IPS-NIHi11 (cell line): Measurements from ENCODE around the gene TMTC3.

Experiments
- DNase-seq: peaks from one replicate; pipeline ENCODE4 v3.0.0; 2012; ENCODE audit warnings: mixed read lengths, low spot score

The TMTC3 gene

DNA sequence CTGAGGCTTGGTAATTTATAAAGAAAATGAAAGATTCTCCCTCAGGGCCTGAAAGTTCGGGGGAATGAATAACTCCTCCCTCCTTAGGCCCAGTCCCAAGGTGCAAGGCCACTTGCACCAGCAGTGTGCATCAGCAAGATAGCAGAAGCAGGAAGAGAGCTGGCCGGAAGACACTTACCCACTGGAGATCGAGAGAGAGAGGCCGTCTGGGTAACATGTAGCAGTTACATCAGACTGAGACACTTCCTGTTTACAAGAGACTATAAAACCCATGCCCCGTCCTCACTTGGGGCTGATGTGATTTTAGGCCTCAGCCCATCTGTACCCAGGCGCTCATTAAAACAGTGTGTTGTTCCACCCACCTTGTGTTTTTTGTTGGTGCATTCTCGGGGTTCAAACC, 85.2 kb downstream of the TMTC3 start:
- DNase-seq: no peak

DNA sequence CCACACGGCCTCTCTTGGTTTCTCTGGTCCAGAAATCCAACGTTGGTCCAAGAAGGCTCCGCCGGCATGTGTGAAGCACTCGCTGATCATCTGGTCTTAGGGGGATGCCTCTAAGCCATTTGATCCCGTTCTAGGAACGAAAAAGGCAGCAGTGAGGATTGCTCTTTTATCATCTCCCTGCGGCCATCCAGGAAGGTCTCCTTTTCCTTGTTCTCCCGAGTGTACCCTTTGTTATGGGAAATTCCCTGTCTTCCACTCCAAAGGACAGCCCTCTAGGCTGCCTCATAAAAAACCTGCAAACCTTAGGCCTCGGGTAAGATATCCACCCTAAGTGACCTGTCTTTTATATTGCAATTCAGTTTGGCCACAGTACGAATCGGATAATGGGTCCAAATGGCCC, 85.8 kb downstream of the TMTC3 start:
- no peak for DNase-seq

DNA sequence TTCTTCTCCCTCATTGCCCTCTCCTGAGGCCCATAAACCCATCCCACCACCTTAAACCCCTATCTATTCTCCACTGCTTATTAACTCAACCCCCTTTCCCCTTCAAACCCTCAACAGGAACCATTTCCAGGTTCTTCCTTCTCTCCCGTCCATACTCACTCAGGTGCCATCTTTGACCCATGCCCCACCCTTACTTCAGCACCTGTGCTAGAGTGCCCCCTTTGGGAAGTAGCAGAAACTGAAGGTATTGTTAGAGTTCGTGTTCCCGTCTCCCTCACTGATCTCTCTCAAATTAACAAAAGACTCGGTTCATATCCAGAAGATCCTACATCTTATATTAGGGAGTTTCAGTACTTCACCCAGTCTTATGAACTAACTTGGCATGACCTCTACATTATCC, 86.6 kb downstream of the TMTC3 start:
- no peak for DNase-seq

DNA sequence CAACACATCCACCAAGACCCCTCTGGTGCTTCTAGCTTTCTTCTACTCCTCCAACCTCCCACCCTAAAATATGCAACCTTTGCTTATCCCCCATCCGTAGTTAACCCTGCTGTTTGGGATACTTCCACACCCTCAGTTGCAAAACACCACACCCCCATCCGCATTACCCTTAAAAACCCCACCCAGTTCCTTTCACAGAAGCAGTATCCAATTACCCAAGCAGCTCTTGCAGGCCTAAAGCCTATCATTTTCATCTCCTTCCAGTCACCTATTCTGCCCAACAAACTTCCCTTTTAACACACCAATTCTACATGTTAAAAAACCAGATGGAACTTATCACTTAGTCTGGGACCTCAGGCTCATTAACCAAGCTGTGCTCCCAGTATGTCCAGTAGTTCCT, 88.2 kb downstream of the TMTC3 start:
- DNase-seq: no peak

DNA sequence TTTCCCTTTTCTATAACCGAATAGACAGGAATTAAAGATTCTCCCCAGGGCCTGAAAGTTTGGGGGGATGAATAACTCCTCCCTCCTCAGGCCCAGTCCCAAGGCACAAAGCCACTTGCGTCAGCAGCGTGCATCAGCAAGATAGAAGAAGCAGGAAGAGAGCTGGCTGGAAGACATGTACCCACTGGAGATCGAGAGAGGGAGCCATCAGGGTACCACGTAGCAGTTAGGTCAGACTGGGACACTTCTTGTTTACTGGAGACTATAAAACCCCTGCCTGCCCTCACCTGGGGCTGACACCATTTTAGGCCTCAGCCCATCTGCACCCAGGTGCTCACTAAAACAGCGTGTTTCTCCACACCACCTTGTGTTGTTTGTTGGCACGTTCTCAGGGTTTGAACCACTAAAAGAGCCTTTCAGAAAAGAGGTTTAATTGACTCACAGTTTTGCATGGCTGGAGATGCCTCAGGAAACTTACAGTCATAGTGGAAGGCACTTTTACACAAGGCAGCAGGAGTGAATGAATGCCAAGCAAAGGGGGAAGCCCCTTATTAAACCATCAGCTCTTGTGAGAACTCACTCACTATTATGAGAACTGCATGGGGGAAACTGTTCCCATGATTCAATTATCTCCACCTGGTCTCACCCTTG, 93.2 kb downstream of the TMTC3 start:
- no peak for DNase-seq

DNA sequence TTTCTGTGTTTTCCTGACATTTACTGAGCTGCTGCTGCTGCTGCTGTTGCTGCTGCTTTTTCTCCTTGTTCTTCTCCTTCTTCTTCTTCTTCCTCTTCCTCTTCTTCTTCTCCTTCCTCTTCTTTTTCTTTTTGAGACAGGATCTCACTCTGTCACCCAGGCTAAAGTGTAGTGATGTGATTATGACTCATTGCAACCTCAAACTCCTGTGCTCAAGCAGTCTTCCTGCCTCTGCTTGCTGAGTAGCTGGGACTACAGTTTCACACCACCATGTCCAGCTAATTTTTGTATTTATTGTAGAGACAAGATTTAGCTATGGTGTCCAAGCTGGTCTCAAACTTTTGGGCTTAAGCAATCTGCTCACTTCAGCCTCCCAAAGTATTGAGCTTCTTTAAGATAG, 95.8 kb downstream of the TMTC3 start:
- no peak for DNase-seq

DNA sequence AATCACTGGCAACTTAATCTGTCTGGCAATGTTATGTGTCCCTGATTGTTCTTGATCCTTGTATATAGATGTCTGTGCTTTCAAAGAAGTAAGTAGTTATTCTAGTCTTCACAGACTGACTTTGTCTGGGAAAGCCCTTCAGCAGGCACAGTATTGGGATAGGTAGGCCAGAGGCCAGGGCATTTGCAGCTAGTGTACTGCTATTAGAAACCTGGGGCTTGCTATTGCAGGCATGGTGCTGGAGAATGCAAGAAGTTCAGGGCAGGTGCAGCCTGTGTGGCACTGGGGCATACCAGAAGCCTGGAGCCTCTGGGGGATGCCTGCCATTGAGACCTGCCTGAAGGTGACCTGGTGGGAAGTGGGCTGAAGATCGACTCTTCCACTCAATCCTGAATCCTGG, 96.3 kb downstream of the TMTC3 start:
- DNase-seq: no peak

DNA sequence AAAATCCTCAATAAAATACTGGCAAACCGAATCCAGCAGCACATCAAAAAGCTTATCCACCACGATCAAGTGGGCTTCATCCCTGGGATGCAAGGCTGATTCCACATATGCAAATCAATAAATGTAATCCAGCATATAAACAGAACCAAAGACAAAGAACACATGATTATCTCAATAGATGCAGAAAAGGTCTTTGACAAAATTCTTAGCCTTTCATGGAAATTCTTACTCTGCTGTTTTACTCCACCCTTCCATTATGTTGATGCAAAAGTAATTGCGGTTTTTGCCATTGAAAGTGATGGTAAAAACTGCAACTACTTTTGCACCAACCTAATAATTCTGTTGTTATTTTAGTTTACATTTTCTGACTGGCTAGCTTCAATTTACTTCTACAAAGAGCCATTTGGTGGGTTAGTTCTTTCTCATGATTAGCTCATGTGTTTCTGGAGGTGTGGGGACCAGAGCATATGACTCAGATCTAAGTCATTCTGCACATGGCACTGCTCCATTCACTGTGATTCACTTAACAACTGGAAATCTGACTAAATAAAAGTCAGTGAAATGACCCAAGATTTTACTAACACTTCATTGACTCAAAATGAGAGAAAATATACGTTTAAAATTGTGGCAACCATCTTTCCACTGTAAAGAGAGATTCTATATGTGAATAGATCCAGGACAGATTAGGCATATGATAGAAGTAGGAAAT, 99.9 kb downstream of the TMTC3 start:
- no peak for DNase-seq

DNA sequence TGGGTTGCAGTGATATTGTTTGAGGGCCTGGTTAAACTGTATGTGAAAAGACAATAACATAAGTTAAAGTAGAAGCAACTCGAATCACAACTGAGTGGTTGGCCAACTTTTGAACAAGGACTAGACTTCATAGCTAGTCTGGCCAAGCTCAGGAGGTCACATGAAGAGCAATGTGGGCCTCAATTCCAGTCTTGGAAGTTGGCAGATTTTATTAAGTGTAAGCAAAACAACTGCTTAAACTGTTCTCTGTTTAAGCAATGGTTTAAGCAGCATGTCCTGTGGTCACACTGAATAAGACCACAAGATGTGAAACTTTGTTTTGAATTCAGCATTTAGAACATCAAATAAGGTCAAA, 100.4 kb downstream of the TMTC3 start:
- DNase-seq: no peak

DNA sequence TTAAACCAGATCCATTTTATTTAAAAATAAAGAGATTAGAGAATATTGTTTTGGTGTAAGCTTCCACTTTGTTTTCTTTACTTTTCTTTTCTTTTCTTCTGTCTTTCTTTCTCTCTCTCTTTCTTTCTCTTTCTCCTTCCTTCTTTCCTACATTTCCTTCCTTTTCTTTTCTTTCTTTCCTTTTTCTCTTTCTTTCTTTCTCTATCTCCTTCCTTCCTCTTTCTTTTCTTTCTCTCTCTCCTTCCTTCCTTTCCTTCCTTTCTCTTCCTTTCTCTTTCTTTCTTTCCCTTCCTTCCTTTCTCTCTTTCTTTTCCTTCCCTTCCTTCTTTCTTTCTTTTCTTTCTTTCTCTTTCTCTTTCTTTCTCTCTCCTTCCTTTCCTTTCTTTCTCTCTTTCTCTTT, 100.8 kb downstream of the TMTC3 start:
- DNase-seq: no peak

DNA sequence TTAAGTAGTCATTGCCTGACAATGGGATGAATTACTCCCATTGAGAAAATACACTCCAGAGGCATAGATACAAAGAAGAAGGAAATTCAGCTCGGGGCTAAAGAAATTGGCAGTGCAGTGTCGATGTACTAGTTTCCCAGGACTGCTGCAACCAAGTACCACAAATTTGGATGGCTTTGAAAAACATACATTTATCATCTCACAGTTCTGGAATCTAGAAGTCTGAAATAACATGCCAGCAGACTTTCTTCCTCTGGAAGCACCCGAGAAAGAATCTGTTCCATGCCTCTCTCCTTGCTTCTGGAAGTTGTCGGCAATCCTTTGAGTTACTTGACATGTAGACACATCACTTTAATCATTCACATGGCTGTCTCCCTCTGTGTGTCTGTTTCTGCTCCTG, 101.9 kb downstream of the TMTC3 start:
- DNase-seq: no peak

DNA sequence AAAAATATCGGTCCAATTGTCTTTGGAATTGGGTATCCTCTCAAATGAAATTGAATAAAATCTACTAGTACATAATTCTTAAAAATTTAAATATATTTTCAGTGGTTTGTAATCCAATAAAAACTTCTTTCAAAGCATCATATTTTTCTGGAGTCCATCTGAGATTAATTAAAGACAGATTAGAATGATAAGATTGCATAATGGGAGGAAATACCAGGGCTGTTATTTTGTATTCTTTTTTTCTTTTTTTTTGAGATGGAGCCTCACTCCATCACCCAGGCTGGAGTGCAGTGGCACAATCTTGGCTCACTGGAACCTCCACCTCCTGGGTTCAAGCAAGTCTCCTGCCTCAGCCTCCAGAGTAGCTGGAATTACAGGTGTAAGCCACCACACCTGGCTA, 103.8 kb downstream of the TMTC3 start:
- no peak for DNase-seq

DNA sequence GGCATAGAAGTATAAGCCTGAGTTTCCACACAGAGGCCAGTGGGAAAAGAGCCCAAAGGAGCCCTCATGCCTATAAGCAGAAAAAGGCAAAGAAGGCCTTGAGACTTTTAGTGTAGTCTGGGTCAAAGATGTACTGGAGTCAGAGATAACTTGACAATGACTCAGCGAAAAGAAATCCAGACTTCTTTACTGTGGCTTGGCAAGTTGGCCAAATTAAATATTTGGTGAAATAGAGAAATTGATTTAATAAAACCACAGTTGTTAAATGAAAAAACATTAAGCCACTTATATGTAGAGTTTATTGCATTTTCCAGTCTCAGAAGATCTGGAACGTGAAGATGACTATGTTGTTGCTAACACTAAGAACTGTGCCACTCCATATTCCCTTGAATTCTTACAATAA, 105.1 kb downstream of the TMTC3 start:
- no peak for DNase-seq

DNA sequence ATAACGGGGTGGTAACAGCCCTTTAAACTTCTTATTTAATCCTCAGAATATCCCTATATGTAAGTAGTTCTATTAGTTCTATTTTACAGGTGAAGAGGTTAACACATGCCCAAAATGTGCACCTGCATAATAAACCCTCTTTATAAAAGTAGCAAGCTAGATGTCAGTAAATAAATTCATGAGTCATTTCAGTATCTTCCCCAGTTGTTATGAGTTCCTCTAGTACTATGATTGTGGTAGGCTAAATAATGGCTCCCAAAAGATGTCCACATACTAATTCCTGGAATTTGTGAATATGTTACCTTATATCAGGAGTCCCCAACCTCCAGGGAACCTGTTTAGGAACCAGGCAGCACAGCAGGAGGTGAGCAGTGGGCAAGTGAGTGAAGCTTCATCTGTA, 106.5 kb downstream of the TMTC3 start:
- DNase-seq: no peak
